ENCODE data around the gene PARD3. TPM values are rescaled to one million over a fixed set of nuclear protein-coding genes. Genes with fewer than 3 reads are reported as not detected.

The PARD3 gene
- total RNA-seq, 1 experiment from 2014 or later = 46.3 TPM

DNA sequence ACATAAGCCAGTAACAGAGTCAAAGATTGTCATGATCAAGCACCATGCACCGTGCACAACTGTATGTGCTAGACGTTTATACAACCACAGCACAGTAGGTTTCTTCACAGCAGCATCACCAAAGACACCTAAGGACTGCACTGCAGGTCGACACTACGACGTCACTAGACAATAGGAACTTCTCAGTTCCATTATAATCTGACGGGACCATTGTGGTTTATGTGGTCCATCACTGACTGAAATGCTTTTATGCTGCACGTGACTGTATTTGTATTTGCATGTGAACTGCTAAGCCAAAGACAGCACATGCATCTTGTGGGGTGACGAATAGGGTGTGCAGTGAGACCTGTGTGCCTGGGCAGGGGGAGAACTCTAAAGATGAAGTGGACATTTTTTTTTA is 164.9 kb downstream of the PARD3 start:
- no peaks in the 10 kb centered on the region for H3K9me2 ChIP-seq (ENCODE audit: insufficient read depth)
- no peak overlapping the region for H3K4me2 ChIP-seq (ENCODE audit: low read length)
- RAD21 ChIA-PET (ENCODE audit: low non-redundant PET in 1 of 2, low total read pairs in 2 of 2, uncharacterized antibody in 2 of 2, unreplicated experiment in 2 of 2) = no interaction called here
- no peaks in the 10 kb centered on the region for H3K9me3 ChIP-seq (ENCODE audit: control insufficient read depth in 1 of 2, insufficient read depth in 1 of 2, low read depth in 1 of 2, low read length in 2 of 2)
- CTCF ChIA-PET = no interaction called here
- TF ChIP-seq, protein P1, sequence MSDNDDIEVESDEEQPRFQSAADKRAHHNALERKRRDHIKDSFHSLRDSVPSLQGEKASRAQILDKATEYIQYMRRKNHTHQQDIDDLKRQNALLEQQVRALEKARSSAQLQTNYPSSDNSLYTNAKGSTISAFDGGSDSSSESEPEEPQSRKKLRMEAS (IDR thresholded peaks at IDR 0.05) = no peak
- TF ChIP-seq EGR1 (IDR thresholded peaks at IDR 0.05; ENCODE audit: low read depth) = no peak
- TF ChIP-seq, protein P2, sequence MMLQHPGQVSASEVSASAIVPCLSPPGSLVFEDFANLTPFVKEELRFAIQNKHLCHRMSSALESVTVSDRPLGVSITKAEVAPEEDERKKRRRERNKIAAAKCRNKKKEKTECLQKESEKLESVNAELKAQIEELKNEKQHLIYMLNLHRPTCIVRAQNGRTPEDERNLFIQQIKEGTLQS (IDR thresholded peaks at IDR 0.05) = no peak
- no peak for TF ChIP-seq SRF (IDR thresholded peaks at IDR 0.05; ENCODE audit: low read depth)
- TF ChIP-seq TCF7L2 (IDR thresholded peaks at IDR 0.05; ENCODE audit: borderline replicate concordance, extremely low read depth, insufficient read depth, insufficient read length) = no peak
- TF ChIP-seq SIN3A (IDR thresholded peaks at IDR 0.05; ENCODE audit: low read depth) = no peak
- peaks cover 40% of the 10 kb centered on the region for H3K79me2 ChIP-seq (ENCODE audit: insufficient read depth, low read length)
- H3K36me3 ChIP-seq (ENCODE audit: control insufficient read depth in 1 of 2, insufficient read depth in 2 of 2, low read length in 2 of 2) = no peaks in the 10 kb centered on the region
- BruUV-seq (replicated peaks) = no TSS peak
- no peaks in the 10 kb centered on the region for H3K27me3 ChIP-seq (ENCODE audit: insufficient read depth, low read length)
- H3K4me3 ChIP-seq (replicated peaks in 1 of 2; ENCODE audit: low read depth in 1 of 2, low read length in 2 of 2) = no peak overlapping the region
- H3K4me1 ChIP-seq (ENCODE audit: control insufficient read depth in 1 of 2, insufficient read depth in 2 of 2, low read length in 2 of 2) = peaks cover 0 to under 1% of the 10 kb centered on the region in 2 experiments; a peak in 1 of 4 replicates
- no peak overlapping the region for H3K9ac ChIP-seq (ENCODE audit: low read length)
- no peaks in the 10 kb centered on the region for H4K20me1 ChIP-seq (ENCODE audit: insufficient read depth)
- H2AFZ ChIP-seq (ENCODE audit: low read depth, low read length, poor library complexity, severe bottlenecking) = no peak overlapping the region
- POLR2A ChIA-PET = no interaction called here
- DNase-seq (ENCODE audit: low read depth, low spot score) (no peak), ATAC-seq (no peak)
- intact Hi-C loops (cut with micrococcal nuclease) = no loop called here
- no peak overlapping the region for H3K27ac ChIP-seq (ENCODE audit: low read depth, low read length)

DNA sequence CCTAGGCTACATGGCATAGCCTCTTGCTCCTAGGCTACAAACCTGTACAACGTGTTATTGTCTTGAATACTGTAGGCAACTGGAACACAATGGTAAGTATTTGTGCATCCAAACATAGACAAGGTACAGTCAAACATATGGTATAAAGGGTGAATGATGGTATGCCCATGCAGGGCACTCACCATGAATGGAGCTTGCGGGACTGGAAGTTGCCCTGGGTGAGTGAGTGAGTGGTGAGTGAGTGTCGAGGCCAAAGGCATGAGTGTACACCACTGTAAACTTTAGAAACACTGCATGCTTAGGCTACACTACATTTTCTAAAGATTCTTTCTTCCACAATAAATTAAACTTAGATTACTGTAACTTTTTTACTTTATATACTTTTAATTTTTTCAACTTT is 165.7 kb downstream of the PARD3 start:
- ChIA-PET CTCF (no interaction called here), POLR2A (no interaction called here)

More for the DNA sequence above, 165.7 kb downstream of the PARD3 start:
- H3K36me3 ChIP-seq (ENCODE audit: control insufficient read depth in 1 of 2, insufficient read depth in 2 of 2, low read length in 2 of 2) = no peaks in the 10 kb centered on the region
- TF ChIP-seq CBX3 (IDR thresholded peaks at IDR 0.05; ENCODE audit: low read depth) (no peak), ZFX (IDR thresholded peaks at IDR 0.05) (no peak), ELF1 (IDR thresholded peaks at IDR 0.05; ENCODE audit: borderline replicate concordance, low read depth) (no peak), EZH2phosphoT487 (IDR thresholded peaks at IDR 0.05; ENCODE audit: borderline replicate concordance) (no peak), EGR1 (IDR thresholded peaks at IDR 0.05; ENCODE audit: low read depth) (no peak), YY1 (IDR thresholded peaks at IDR 0.05; ENCODE audit: extremely low read depth, insufficient replicate concordance, low read depth, low read length) (no peak), ZNF274 (IDR thresholded peaks at IDR 0.05; ENCODE audit: low read depth, low read length) (no peak), FOSL1 (IDR thresholded peaks at IDR 0.05; ENCODE audit: low read depth) (no peak)
- TF ChIP-seq, protein P1 (IDR thresholded peaks at IDR 0.05) = no peak
- TF ChIP-seq, protein P3, sequence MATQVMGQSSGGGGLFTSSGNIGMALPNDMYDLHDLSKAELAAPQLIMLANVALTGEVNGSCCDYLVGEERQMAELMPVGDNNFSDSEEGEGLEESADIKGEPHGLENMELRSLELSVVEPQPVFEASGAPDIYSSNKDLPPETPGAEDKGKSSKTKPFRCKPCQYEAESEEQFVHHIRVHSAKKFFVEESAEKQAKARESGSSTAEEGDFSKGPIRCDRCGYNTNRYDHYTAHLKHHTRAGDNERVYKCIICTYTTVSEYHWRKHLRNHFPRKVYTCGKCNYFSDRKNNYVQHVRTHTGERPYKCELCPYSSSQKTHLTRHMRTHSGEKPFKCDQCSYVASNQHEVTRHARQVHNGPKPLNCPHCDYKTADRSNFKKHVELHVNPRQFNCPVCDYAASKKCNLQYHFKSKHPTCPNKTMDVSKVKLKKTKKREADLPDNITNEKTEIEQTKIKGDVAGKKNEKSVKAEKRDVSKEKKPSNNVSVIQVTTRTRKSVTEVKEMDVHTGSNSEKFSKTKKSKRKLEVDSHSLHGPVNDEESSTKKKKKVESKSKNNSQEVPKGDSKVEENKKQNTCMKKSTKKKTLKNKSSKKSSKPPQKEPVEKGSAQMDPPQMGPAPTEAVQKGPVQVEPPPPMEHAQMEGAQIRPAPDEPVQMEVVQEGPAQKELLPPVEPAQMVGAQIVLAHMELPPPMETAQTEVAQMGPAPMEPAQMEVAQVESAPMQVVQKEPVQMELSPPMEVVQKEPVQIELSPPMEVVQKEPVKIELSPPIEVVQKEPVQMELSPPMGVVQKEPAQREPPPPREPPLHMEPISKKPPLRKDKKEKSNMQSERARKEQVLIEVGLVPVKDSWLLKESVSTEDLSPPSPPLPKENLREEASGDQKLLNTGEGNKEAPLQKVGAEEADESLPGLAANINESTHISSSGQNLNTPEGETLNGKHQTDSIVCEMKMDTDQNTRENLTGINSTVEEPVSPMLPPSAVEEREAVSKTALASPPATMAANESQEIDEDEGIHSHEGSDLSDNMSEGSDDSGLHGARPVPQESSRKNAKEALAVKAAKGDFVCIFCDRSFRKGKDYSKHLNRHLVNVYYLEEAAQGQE (IDR thresholded peaks at IDR 0.05; ENCODE audit: low read depth) = no peak
- TF ChIP-seq, protein P4, sequence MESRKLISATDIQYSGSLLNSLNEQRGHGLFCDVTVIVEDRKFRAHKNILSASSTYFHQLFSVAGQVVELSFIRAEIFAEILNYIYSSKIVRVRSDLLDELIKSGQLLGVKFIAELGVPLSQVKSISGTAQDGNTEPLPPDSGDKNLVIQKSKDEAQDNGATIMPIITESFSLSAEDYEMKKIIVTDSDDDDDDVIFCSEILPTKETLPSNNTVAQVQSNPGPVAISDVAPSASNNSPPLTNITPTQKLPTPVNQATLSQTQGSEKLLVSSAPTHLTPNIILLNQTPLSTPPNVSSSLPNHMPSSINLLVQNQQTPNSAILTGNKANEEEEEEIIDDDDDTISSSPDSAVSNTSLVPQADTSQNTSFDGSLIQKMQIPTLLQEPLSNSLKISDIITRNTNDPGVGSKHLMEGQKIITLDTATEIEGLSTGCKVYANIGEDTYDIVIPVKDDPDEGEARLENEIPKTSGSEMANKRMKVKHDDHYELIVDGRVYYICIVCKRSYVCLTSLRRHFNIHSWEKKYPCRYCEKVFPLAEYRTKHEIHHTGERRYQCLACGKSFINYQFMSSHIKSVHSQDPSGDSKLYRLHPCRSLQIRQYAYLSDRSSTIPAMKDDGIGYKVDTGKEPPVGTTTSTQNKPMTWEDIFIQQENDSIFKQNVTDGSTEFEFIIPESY (IDR thresholded peaks at IDR 0.05; ENCODE audit: extremely low read depth, insufficient replicate concordance, low read length) = no peak
- H3K27me3 ChIP-seq (ENCODE audit: insufficient read depth, low read length) = no peaks in the 10 kb centered on the region
- no peak overlapping the region for H3K27ac ChIP-seq (ENCODE audit: low read depth, low read length)
- no peaks in the 10 kb centered on the region for H4K20me1 ChIP-seq (ENCODE audit: insufficient read depth)
- no peak overlapping the region for H3K4me2 ChIP-seq (ENCODE audit: low read length)
- BruUV-seq (replicated peaks) = no TSS peak
- H2AFZ ChIP-seq (ENCODE audit: low read depth, low read length, poor library complexity, severe bottlenecking) = no peak overlapping the region
- H3K79me2 ChIP-seq (ENCODE audit: insufficient read depth, low read length) = peaks cover 33% of the 10 kb centered on the region
- DNase-seq (ENCODE audit: low read depth, low spot score) = no peak
- RAD21 ChIA-PET (ENCODE audit: low non-redundant PET in 1 of 2, low total read pairs in 2 of 2, uncharacterized antibody in 2 of 2, unreplicated experiment in 2 of 2) = no interaction called here
- no peak overlapping the region for H3K9ac ChIP-seq (ENCODE audit: low read length)
- H3K4me1 ChIP-seq (ENCODE audit: control insufficient read depth in 1 of 2, insufficient read depth in 2 of 2, low read length in 2 of 2) = no peaks in the 10 kb centered on the region
- H3K9me3 ChIP-seq (ENCODE audit: control insufficient read depth in 1 of 2, insufficient read depth in 1 of 2, low read depth in 1 of 2, low read length in 2 of 2) = no peaks in the 10 kb centered on the region
- no peaks in the 10 kb centered on the region for H3K9me2 ChIP-seq (ENCODE audit: insufficient read depth)
- no peak for ATAC-seq
- intact Hi-C loops (cut with micrococcal nuclease) = no loop called here
- H3K4me3 ChIP-seq (replicated peaks in 1 of 2; ENCODE audit: low read depth in 1 of 2, low read length in 2 of 2) = no peak overlapping the region

Measured in HCT116 (cell line).